Heart right ventricle (tissue), 16 donors: Measurements from ENCODE around the gene FCER2. TPM values are rescaled to one million over a fixed set of nuclear protein-coding genes. Genes with fewer than 3 reads are reported as not detected.

Experiments used
- ATAC-seq, 8 donors: fragments of 200-7000 bp; cut with Tn5 transposase; one replicate each; pipeline ENCODE4 v1.9.1; 2020; ENCODE audit warnings: mild to moderate bottlenecking in 8 of 8, moderate library complexity in 8 of 8, moderate number of reproducible peaks in 1 of 8
- DNase-seq, 2 donors: peaks; one replicate each; pipeline ENCODE4 v3.0.0-alpha.2; 2020
- H3K27ac ChIP-seq, 10 donors: fragments of 200-600 bp; sonication (generic) in 2 of 10; one replicate each; pipeline versions ENCODE4 v1.5.0 to v1.8.0; 2020 to 2022; ENCODE audit warnings: mild to moderate bottlenecking in 3 of 10
- H3K27me3 ChIP-seq, 7 donors: fragments of 200-600 bp; one replicate each; pipeline ENCODE4 v1.8.0; 2021 to 2022; ENCODE audit warnings: mild to moderate bottlenecking in 2 of 7
- H3K36me3 ChIP-seq, 9 donors: fragments of 200-600 bp; sonication (generic) in 1 of 9; one replicate each; pipeline versions ENCODE4 v1.5.0 to v1.8.0; 2020 to 2022; ENCODE audit warnings: mild to moderate bottlenecking in 2 of 9
- H3K4me1 ChIP-seq, 9 donors: fragments of 200-600 bp; sonication (generic) in 1 of 9; one replicate each; pipeline versions ENCODE4 v1.5.0 to v1.8.0; 2020 to 2022; ENCODE audit warnings: mild to moderate bottlenecking in 4 of 9
- H3K4me3 ChIP-seq, 10 donors: fragments of 200-600 bp; sonication (generic) in 2 of 10; one replicate each; pipeline versions ENCODE4 v1.5.0 to v1.8.0; 2020 to 2022; ENCODE audit warnings: mild to moderate bottlenecking in 7 of 10, moderate library complexity in 2 of 10
- H3K9me3 ChIP-seq, 11 donors: fragments of 200-600 bp in 10 of 11; sonication (generic) in 2 of 11; one replicate each; pipeline versions ENCODE4 v1.5.0 to v1.8.0; 2013 to 2022; ENCODE audit warnings: mild to moderate bottlenecking in 2 of 11, control low read depth in 1 of 11, moderate library complexity in 1 of 11
- CTCF ChIP-seq, 9 donors: fragments of 200-600 bp; sonication (generic) in 2 of 9; IDR thresholded peaks; one replicate each; pipeline versions ENCODE4 v1.5.0 to v1.8.0; 2021 to 2022; ENCODE audit warnings: antibody characterized with exemption in 9 of 9, mild to moderate bottlenecking in 5 of 9, moderate library complexity in 1 of 9
- WGBS, 2 donors: extraction: QIAGEN DNeasy Blood & Tissue Kit; methylation state at CpG; one replicate each; pipeline ENCODE4 v1.1.7; 2013; ENCODE audit warnings: inconsistent platforms in 1 of 2; 5-methylcytosine and 5-hydroxymethylcytosine counted together
- intact Hi-C, 10 donors: fragments of 100-400 bp; cut with DNase I; formaldehyde crosslinking; loops; one replicate each; pipeline versions ENCODE4 v1.11.1 to v1.14.2; 2022
- polyA plus RNA-seq, 2 donors: library from polyadenylated mRNA; stranded (reverse); fragments of 200-250 nt; gene quantifications; one replicate each; pipeline ENCODE4 v1.2.3, GENCODE V29; 2013
- total RNA-seq, 10 donors: library from RNA; stranded (reverse); fragmentation: NEBNext Ultra II Directional in 3 of 10; extraction: Animal tissue kit (Norgen Biotek cat#: 25700) in 3 of 10; gene quantifications; one replicate each; pipeline versions ENCODE4 v1.2.1 to v1.2.4, GENCODE V29; 2021 to 2023
- donor health status: Arrhythmogenic right ventricular cardiomyopathy.
- donor health status: ischemic (EF 13 %, LVEDD 7.1; RV severe dilation, severe dysfunction).
- donor health status: healthy with polysubstance abuse.
- donor health status: DM: no; HTN: yes; CAD: no.
- donor health status: DM: no; HTN: no; CAD: no.
- donor health status: ischemic (EF 25% LVEDD 6.9; RV normal size, moderate dysfunction).
- donor health status: ischemic (EF 25% LVEDD 5.7; RV mildly dilated, moderate dysfunction).
- donor health status: healthy.
- donor health status: DM: yes; HTN: yes; CAD: no.
- donor health status: Ischemic cardiomyopathy.
- donor health status: ischemic (EF 35%, LVEDD 5.7; RV mildly dilated, moderate dysfunction).
- donor health status: nonischemic (EF 11% LVEDD 7.7; RV severe dilation, severe dysfunction).
- donor health status: DM: yes; HTN: yes; CAD: no.
- donor health status: PGD.
- donor health status: ischemic (EF 29% LVEDD 5.4; RV normal size, mild dysfunction).
- donor health status: nonischemic (EF 23%, LVEDD 6.1; RV moderate dilation, normal function).

The FCER2 gene
- total and polyA plus RNA-seq, 12 donors: 0.13 to 1.0 (median 0.44) TPM; not detected in 5

GRCh38 chr19:7647156-7647555 is 54.8 kb downstream of the FCER2 start:
- H3K36me3 ChIP-seq: peaks cover 0 to 25% (median 0%) of the 10 kb centered on the region in 9 donors
- no peaks in the 10 kb centered on the region for H3K9me3 ChIP-seq
- TF ChIP-seq CTCF (IDR thresholded peaks at IDR 0.05): no peak
- DNase-seq: no peak
- H3K27me3 ChIP-seq: peaks cover 0 to 46% (median 11%) of the 10 kb centered on the region in 7 donors
- intact Hi-C loops: no loop called here
- peak in 1 of 8 donors; percentile 23 for ATAC-seq
- H3K27ac ChIP-seq: no peak overlapping the region
- H3K4me3 ChIP-seq: no peak overlapping the region
- 92 to 97% methylated on average over 26 of the region's 26 CpGs for WGBS, 2 donors
- peaks cover 0 to 12% (median 0%) of the 10 kb centered on the region in 9 donors for H3K4me1 ChIP-seq

DNA sequence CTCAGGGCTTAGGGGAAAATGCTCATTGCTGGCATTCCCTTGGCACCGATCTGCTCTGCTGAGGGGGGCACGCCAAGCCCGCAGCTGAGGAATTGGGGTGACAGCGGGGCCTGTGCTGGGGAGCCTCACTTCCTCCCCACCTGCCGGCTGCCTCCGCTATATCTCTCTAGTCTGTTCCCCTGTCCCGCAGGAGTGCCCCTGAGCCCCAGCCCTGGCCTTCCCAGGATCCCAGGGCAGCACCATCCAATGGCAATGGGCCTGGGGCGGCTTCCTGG is 55.6 kb downstream of the FCER2 start:
- ATAC-seq (no peak), DNase-seq (no peak)
- no peaks in the 10 kb centered on the region for H3K9me3 ChIP-seq
- peaks cover 0 to 8% (median 0%) of the 10 kb centered on the region in 9 donors for H3K4me1 ChIP-seq
- H3K36me3 ChIP-seq: peaks cover 0 to 29% (median 0%) of the 10 kb centered on the region in 9 donors
- peaks cover 0 to 45% (median 11%) of the 10 kb centered on the region in 7 donors for H3K27me3 ChIP-seq
- WGBS, 2 donors: 74 to 79% methylated on average over 7 to 8 of the region's 8 CpGs
- no peak for TF ChIP-seq CTCF (IDR thresholded peaks at IDR 0.05)
- intact Hi-C loops: no loop called here
- peak overlapping the region in 1 of 10 donors; percentile 3 for H3K4me3 ChIP-seq
- H3K27ac ChIP-seq: peak overlapping the region in 1 of 10 donors; percentile 66

DNA sequence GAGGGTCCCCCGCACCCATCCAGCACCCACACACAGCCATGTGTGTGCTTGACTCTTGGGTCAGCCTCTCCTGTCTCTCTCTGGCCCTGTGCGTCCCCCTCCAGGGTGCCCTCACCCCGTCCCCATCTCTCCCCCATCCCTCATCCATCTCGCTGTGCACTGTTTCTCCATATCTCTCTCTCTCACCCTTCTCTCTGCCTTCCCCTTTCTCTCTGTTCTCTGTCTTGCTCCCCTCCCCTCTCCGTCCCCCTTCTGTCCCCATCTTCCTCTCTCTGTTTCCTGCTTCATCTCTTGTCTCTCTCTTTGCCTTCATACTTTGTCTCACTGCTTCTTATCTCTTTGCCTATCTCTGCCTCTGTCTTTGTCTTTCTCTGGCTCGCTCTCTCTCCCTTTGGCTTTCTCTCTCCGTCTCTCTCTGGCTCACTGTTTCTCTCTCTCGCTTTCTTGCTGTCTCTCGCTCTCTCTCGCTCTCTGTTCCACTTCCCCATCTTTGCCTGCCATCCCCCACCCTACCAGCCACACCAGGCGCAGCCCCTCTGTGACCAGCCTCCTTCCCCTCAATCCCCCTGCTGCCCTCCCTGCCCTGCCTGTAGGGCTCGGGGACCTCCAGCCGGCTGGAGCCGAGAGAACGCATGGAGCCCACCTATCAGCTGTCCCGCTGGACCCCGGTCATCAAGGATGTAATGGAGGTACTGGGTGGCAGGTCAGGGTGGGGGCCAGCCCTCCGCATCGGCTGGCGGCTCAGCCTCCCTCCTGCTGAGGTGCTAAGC is 56.1 kb downstream of the FCER2 start:
- H3K36me3 ChIP-seq: peaks cover 0 to 30% (median 0%) of the 10 kb centered on the region in 9 donors
- DNase-seq (no peak), ATAC-seq (no peak)
- H3K27ac ChIP-seq: peak overlapping the region in 1 of 10 donors; percentile 66
- peaks cover 0 to 39% (median 11%) of the 10 kb centered on the region in 7 donors for H3K27me3 ChIP-seq
- intact Hi-C loops: no loop called here
- 46 to 55% methylated on average over 20 of the region's 20 CpGs for WGBS, 2 donors
- peaks cover 0 to 8% (median 0%) of the 10 kb centered on the region in 9 donors for H3K4me1 ChIP-seq
- TF ChIP-seq CTCF (IDR thresholded peaks at IDR 0.05): no peak
- H3K4me3 ChIP-seq: peak overlapping the region in 1 of 10 donors; percentile 3
- H3K9me3 ChIP-seq: no peaks in the 10 kb centered on the region

- DNase-seq (no peak), ATAC-seq (peak in 1 of 8 donors; percentile 22)
- WGBS, 2 donors: 88 to 92% methylated on average over 14 of the region's 14 CpGs
- intact Hi-C loops: no loop called here
- Histone ChIP-seq H3K36me3 (peaks cover 0 to 30% (median 0%) of the 10 kb centered on the region in 9 donors), H3K27ac (peak overlapping the region in 1 of 10 donors; percentile 66), H3K27me3 (peaks cover 0 to 34% (median 11%) of the 10 kb centered on the region in 7 donors), H3K4me3 (no peak overlapping the region), H3K4me1 (peaks cover 0 to 8% (median 0%) of the 10 kb centered on the region in 9 donors), H3K9me3 (no peaks in the 10 kb centered on the region)
- no peak for TF ChIP-seq CTCF (IDR thresholded peaks at IDR 0.05)
Observed at GRCh38 chr19:7645163-7645562, 56.8 kb downstream of the FCER2 start.
